ENCODE data around the gene BPTF. TPM values are rescaled to one million over a fixed set of nuclear protein-coding genes. Genes with fewer than 3 reads are reported as not detected.
A peak's percentile ranks its signal among the peaks of the same experiment; 100 is the strongest.
"Not testable (repeated sequence)": the region's sequence is repeated elsewhere in the genome, so short reads cannot be mapped to it uniquely, and the experiment has no call there.

BPTF gene
- total and polyA plus RNA-seq, 2 of the 13 experiments (the other 11 are each of a cell fraction or from before 2014, with no cell fraction given) = 43.5 to 66.1 TPM

DNA sequence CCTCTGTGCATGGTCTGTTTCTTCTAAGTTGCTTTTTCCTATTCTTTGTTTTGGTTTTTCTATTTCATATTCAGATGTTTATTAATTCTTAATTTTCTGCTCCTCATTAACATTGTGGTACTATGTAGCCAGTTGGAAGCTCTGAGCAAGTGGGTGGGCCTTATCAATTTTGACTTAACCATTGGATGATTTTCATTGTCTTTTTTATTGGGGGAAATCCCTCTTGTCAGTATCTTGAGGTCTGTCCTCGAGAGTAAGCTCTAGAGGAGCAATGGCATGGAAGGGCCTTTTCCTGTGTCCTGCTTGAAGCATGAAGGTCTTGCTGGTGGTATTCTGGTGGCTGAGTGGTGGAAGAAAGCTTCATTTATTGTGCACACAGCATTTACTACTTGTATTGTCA, 31.1 kb downstream of the BPTF start:
- intact Hi-C loops (cut with micrococcal nuclease; ENCODE audit: unreplicated experiment); CTCF ChIA-PET (ENCODE audit: low intra/inter-chr PET ratio, low total read pairs); H2AFZ ChIP-seq (ENCODE audit: low read length); FAIRE-seq; H3K9ac ChIP-seq (ENCODE audit: insufficient read depth, low read depth, low read length); H3K9me3 ChIP-seq (ENCODE audit: low read length); H3K4me3 ChIP-seq (replicated peaks in 1 of 3; ENCODE audit: insufficient read depth in 1 of 3, low read depth in 2 of 3, low read length in 3 of 3); in situ Hi-C loops (cut with HindIII; ENCODE audit: extremely low pct_ligation_motif_present, low pct_unique_long_range_greater_than_20kb); H3K27me3 ChIP-seq (ENCODE audit: control insufficient read depth in 1 of 2, insufficient read depth in 2 of 2, low read length in 2 of 2); H3K4me2 ChIP-seq (ENCODE audit: low read depth, low read length); BruUV-seq (replicated peaks); ATAC-seq; H3K27ac ChIP-seq (ENCODE audit: extremely low read length, insufficient read depth, low read length); DNase-seq (ENCODE audit: low spot score); POLR2A ChIA-PET: not testable (repeated sequence)
- WGBS (ENCODE audit: low lambda C conversion rate) = 88% methylated on average over 1 of the region's 1 CpG
- Histone ChIP-seq H3K36me3 (replicated peaks in 1 of 2; ENCODE audit: control insufficient read depth in 1 of 2, insufficient read depth in 2 of 2, low read length in 2 of 2) (peaks cover 13 to 32% of the 10 kb centered on the region in 2 experiments), H3K4me1 (ENCODE audit: insufficient read depth, low read length) (peaks cover 14% of the 10 kb centered on the region), H4K20me1 (ENCODE audit: insufficient read depth, low read length) (peaks cover 25% of the 10 kb centered on the region), H3K79me2 (ENCODE audit: insufficient read depth, low read length) (peaks cover 92% of the 10 kb centered on the region)

DNA sequence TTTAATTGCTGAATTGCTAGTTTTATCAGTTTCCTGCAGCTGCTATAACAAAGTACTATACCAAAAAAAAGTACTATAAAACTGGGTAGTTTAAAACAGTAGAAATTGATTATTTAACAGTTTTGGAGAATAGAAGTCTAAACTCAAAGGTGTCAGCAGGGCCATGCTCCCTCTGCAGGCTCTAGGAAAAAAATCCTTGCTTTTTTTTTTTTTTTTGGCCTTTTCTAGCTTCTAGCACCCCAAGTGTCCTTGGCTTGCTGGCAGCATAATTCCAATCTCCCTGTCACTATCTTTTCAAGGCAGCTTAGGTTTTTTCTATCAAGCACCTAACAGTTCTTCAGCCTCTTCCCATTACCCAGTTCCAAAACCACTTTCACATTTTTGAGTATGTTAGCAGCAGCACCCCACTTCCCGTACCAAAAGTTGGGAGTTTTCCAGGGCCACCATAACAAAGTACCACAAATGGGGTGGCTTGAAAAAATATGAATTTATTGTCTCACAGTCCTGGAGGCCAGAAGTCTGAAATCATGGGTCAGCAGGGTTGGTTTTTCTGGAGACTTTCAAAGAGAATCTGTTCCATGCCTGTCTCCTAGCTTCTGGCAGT, 37.4 kb downstream of the BPTF start:
- ATAC-seq (no peak), FAIRE-seq (no peak), DNase-seq (ENCODE audit: low spot score) (no peak)
- no peak overlapping the region for H3K9ac ChIP-seq (ENCODE audit: insufficient read depth, low read depth, low read length)
- CTCF ChIA-PET (ENCODE audit: low intra/inter-chr PET ratio, low total read pairs) = interaction anchor here (1.8 kb wide), 1 partner anchor 63 kb away, joined by 6 read pairs; no protein-coding TSS in a partner anchor
- no peaks in the 10 kb centered on the region for H3K27me3 ChIP-seq (ENCODE audit: control insufficient read depth in 1 of 2, insufficient read depth in 2 of 2, low read length in 2 of 2)
- intact Hi-C loops (cut with micrococcal nuclease; ENCODE audit: unreplicated experiment) (loop anchor here (2.0 kb wide), 1 partner anchor 62 kb away; no protein-coding TSS in a partner anchor), in situ Hi-C loops (cut with HindIII; ENCODE audit: extremely low pct_ligation_motif_present, low pct_unique_long_range_greater_than_20kb) (no loop called here)
- H3K4me3 ChIP-seq (replicated peaks in 1 of 3; ENCODE audit: insufficient read depth in 1 of 3, low read depth in 2 of 3, low read length in 3 of 3) = no peak overlapping the region
- no peak overlapping the region for H3K4me2 ChIP-seq (ENCODE audit: low read depth, low read length)
- no peak overlapping the region for H3K27ac ChIP-seq (ENCODE audit: extremely low read length, insufficient read depth, low read length)
- H3K9me3 ChIP-seq (ENCODE audit: low read length) = no peaks in the 10 kb centered on the region
- peaks cover 10% of the 10 kb centered on the region; the same call in 1 of the 2 replicates for H3K4me1 ChIP-seq (ENCODE audit: insufficient read depth, low read length)
- peaks cover 31% of the 10 kb centered on the region for H4K20me1 ChIP-seq (ENCODE audit: insufficient read depth, low read length)
- 97% methylated on average over 1 of the region's 1 CpG for WGBS (ENCODE audit: low lambda C conversion rate)
- BruUV-seq (replicated peaks) = no TSS peak
- peaks cover 3 to 33% of the 10 kb centered on the region in 2 experiments for H3K36me3 ChIP-seq (replicated peaks in 1 of 2; ENCODE audit: control insufficient read depth in 1 of 2, insufficient read depth in 2 of 2, low read length in 2 of 2)
- TF ChIP-seq, protein P1, sequence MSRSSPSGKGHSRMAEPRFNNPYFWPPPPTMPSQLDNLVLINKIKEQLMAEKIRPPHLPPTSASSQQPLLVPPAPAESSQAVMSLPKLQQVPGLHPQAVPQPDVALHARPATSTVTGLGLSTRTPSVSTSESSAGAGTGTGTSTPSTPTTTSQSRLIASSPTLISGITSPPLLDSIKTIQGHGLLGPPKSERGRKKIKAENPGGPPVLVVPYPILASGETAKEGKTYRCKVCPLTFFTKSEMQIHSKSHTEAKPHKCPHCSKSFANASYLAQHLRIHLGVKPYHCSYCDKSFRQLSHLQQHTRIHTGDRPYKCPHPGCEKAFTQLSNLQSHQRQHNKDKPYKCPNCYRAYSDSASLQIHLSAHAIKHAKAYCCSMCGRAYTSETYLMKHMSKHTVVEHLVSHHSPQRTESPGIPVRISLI (CRISPR knock-in tag; IDR thresholded peaks at IDR 0.05; ENCODE audit: borderline replicate concordance) = peak; percentile 67; the same call in 1 of the 2 replicates
- TF ChIP-seq MAFK (conservative IDR thresholded peaks at IDR 0.05 in 1 of 2, IDR thresholded peaks at IDR 0.05 in 1 of 2; ENCODE audit: low read length in 2 of 2) (peak in 1 of 2 experiments; percentile 29; a peak in 1 of 4 replicates), XBP1 (CRISPR knock-in tag; IDR thresholded peaks at IDR 0.05) (no peak), ZKSCAN5 (CRISPR knock-in tag; IDR thresholded peaks at IDR 0.05) (no peak)
- no peak overlapping the region for H2AFZ ChIP-seq (ENCODE audit: low read length)
- POLR2A ChIA-PET = no interaction called here
- peaks cover 81% of the 10 kb centered on the region for H3K79me2 ChIP-seq (ENCODE audit: insufficient read depth, low read length)

All from HepG2 (cell line).